ENCODE results near the gene SARS2.
"Not testable (repeated sequence)": the region's sequence is repeated elsewhere in the genome, so short reads cannot be mapped to it uniquely, and the experiment has no call there.

The SARS2 gene

GRCh38 chr19:38945562-38946228 is 15.1 kb upstream of the SARS2 start:
- H3K4me3 ChIP-seq (ENCODE audit: low read depth, low read length): no peak overlapping the region
- TF ChIP-seq, protein P1, sequence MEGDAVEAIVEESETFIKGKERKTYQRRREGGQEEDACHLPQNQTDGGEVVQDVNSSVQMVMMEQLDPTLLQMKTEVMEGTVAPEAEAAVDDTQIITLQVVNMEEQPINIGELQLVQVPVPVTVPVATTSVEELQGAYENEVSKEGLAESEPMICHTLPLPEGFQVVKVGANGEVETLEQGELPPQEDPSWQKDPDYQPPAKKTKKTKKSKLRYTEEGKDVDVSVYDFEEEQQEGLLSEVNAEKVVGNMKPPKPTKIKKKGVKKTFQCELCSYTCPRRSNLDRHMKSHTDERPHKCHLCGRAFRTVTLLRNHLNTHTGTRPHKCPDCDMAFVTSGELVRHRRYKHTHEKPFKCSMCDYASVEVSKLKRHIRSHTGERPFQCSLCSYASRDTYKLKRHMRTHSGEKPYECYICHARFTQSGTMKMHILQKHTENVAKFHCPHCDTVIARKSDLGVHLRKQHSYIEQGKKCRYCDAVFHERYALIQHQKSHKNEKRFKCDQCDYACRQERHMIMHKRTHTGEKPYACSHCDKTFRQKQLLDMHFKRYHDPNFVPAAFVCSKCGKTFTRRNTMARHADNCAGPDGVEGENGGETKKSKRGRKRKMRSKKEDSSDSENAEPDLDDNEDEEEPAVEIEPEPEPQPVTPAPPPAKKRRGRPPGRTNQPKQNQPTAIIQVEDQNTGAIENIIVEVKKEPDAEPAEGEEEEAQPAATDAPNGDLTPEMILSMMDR (IDR thresholded peaks at IDR 0.05; ENCODE audit: borderline replicate concordance, insufficient read depth, low read depth, low read length): no peak

DNA sequence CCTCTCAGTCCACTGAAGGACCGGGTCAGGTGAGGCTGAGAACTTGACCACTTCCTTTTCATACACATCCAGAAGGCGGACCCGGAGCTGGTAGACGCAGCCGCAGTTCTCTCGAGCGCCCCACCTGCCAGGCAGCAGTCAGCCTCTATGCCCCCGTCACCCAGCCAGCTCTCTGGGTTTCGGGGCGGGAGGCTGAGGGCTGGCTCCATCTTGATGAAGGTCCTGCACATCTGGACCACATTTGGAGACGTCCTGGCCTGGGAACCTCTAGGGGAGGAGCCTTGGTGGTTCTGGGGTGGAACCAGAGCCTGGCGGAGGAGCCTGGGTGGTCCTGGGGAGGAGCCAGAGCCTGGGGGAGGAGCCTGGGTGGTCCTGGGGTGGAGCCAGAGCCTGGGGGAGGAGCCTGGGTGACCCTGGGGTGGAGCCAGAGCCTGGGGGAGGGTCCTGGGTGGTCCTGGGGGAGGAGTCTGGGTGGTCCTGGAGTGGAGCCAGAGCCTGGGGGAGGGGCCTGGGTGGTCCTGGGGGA is 14.5 kb upstream of the SARS2 start:
- TF ChIP-seq, protein P1 (IDR thresholded peaks at IDR 0.05; ENCODE audit: borderline replicate concordance, insufficient read depth, low read depth, low read length): no peak
- no peak overlapping the region for H3K4me3 ChIP-seq (ENCODE audit: low read depth, low read length)

GRCh38 chr19:38942471-38943181 is 12.1 kb upstream of the SARS2 start:
- TF ChIP-seq, protein P1 (IDR thresholded peaks at IDR 0.05; ENCODE audit: borderline replicate concordance, insufficient read depth, low read depth, low read length): no peak
- no peak overlapping the region for H3K4me3 ChIP-seq (ENCODE audit: low read depth, low read length)

DNA sequence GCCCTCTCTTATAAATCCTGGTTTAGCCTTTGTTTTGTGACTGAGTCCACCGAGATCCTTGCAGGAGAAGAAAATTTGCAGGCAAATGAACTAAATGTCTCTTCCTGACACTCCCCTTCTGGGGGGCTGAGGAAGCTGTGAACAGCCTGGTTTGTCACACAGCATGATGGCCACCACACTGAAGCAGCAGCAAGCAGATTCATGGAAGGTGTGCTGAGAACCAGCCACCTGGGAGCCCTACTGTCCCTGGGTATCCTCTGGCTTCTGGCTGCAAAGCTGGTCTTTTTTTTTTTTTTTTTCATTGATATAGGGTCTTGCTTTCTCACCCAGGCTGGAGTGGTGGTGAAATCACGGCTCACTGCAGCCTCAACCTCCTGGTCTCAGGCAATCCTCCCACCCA is 11.4 kb upstream of the SARS2 start:
- TF ChIP-seq, protein P1 (IDR thresholded peaks at IDR 0.05; ENCODE audit: borderline replicate concordance, insufficient read depth, low read depth, low read length): no peak
- H3K4me3 ChIP-seq (ENCODE audit: low read depth, low read length): no peak overlapping the region

DNA sequence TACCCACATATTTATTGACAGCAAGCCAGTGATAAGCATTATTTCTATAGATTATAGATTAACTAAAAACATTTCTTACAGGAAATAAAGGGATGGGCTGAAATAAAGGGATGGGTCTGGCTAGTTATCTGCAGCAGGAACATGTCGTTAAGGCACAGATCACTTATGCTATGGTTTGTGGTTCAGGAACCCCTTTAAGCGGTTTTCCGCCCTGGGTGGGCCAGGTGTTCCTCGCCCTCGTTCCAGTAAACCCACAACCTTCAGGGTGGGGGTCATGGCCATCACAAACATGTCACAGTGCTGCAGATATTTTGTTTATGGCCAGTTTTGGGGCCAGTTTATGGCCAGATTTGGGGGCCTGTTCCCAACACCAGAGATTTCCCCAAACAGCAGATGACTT is 10.9 kb upstream of the SARS2 start:
- H3K4me3 ChIP-seq (ENCODE audit: low read depth, low read length): not testable (repeated sequence)

- TF ChIP-seq, protein P1 (IDR thresholded peaks at IDR 0.05; ENCODE audit: borderline replicate concordance, insufficient read depth, low read depth, low read length): no peak
- no peak overlapping the region for H3K4me3 ChIP-seq (ENCODE audit: low read depth, low read length)
Observed at GRCh38 chr19:38939957-38940356, 9.4 kb upstream of the SARS2 start.

DNA sequence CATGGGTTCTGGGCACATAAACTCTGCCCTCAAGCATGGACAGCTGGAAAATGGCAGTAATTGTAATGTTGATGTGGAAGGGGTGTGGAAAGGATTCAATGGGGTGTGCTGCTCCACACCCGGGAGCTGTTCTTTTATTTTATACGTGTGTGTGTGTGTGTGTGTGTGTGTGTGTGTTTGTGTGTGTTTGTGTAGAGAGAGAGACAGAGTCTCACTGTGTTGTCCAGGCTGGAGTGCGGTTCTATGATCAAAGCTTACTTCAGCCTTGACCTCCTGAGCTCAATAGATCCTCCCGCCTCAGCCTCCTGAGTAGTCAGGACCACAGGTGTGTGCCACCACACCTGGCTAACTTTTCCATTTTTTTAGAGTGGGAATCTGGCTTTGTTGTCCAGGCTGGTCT is 3.0 kb upstream of the SARS2 start:
- TF ChIP-seq, protein P1 (IDR thresholded peaks at IDR 0.05; ENCODE audit: borderline replicate concordance, insufficient read depth, low read depth, low read length): no peak
- no peak overlapping the region for H3K4me3 ChIP-seq (ENCODE audit: low read depth, low read length)
